GM21367 (cell line): ENCODE results near the gene HID1.
"Not testable (repeated sequence)": the region's sequence is repeated elsewhere in the genome, so short reads cannot be mapped to it uniquely, and the experiment has no call there.

Experiments used
- ATAC-seq: cut with Tn5 transposase; IDR thresholded peaks from one replicate; pipeline ENCODE4 v1.9.1; 2021; ENCODE audit not compliant: unreplicated experiment

Gene HID1

DNA sequence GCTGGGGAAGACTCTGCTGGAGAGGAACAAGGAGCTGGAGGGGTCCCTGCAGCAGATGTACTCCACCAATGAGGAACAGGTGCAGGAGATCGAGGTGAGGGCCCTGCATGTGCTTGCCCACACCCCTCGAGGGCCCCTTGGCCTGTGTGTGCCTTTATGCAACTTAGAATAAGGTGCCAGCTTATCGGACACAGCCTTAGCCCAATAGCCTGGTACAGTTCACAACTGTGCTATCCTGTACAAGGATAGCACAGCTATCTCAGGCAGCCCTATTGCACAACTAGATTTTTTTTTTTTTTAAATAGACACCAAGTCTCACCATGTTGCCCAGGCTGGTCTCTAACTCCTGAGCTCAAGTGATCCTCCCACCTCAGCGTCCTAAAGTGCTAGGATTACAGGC is 27.0 kb upstream of the HID1 start:
- no peak for ATAC-seq

DNA sequence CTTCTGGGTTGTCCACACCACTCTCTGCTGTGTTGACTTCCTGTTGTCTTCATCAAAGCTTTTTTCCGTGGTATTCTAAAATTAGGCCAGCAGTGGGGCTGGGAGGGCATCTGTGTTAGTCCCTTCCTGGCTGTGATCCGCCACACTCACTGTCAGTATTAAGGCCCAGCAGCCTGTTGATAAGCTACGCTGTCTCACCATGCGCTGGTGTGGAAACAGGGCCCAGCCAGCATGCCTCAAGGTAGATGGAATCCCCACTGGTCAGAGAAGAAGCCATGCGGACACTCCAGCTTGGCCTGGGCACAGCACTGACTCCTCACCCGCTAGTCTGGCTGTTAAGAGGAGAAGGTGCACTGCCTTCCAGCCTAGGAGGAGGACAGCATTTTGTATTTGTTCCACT is 26.2 kb upstream of the HID1 start:
- no peak for ATAC-seq

DNA sequence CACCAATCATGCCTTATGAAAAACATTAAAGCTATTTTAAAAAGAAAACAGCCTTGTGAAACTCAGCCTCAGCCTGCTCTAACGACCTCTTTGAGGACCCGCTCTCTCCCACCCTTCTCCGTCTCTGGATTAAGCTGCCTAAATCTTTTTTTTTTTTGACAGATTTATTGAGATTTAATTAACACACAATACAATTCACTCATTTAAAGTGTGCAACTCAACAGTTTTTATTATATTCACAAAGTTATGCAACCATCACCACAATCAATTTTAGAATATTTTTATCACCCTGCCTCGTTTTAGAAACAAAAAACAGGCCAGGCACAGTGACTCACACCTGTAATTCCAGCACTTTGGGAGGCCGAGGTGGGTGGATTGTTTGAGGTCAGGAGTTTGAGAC is 23.3 kb upstream of the HID1 start:
- no peak for ATAC-seq

DNA sequence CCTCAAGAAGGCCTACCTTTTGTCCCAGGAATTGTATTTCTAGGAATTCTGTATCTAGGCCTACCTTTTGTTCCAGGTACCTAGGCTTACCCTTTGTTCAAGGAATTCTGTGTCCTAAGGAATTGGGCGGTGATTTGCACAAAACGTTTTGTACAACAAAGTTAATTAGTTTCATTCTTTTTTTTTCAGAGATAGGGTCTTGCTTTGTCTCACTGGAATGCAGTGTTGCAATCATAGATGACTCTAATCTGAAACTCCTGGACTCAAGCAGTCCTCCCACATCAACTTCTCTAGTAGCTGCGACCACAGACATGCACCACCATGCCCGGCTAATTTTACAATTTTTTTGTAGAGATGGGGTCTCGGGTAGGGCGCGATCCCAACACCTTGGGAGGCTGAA is 21.9 kb upstream of the HID1 start:
- ATAC-seq: no peak

DNA sequence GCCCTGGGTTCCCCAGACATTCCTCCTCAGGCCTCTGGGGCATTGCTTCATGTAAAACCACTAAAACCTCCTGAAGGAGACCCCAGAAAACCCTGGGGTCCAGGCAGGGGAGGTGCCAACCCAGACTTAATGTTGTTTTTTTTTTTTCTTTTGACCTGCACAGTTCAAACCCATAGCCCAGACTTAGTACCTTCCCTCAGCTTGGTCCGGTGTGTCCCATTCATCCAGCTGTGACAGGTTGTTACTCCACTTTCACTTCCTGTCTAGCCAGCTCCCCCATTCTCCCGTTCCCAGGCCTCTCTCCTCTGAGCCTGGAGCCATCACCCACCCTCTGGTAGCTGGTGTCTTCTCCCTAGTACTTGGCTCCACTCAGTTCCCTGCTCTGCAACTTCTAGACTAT is 19.7 kb upstream of the HID1 start:
- ATAC-seq: no peak

DNA sequence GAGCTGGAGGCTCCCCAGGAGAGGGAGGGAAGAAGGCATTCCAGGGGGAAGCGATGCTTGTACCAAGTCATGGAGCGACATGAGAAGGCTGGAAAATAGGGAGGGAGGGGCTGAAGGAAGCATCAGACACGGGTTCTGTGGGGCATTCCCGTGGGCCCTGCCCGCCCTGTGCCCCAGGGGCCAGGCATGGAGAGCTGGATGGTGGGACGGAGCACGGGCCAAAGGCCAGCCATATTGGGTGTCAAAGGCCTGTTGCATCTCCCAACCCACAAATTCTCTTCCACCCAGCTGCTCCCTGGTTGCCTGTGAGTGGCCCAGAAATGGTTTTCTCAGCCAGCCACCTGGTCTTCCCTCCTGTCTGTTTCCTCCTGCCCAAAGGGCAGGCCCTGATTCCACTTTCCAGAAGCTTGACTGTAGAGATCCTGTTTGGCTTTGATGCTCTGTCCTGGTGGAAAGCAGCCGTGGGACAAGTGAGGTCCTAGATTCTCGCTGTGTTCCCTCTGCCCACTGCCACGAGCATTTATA is 18.1 kb upstream of the HID1 start:
- ATAC-seq: no peak

DNA sequence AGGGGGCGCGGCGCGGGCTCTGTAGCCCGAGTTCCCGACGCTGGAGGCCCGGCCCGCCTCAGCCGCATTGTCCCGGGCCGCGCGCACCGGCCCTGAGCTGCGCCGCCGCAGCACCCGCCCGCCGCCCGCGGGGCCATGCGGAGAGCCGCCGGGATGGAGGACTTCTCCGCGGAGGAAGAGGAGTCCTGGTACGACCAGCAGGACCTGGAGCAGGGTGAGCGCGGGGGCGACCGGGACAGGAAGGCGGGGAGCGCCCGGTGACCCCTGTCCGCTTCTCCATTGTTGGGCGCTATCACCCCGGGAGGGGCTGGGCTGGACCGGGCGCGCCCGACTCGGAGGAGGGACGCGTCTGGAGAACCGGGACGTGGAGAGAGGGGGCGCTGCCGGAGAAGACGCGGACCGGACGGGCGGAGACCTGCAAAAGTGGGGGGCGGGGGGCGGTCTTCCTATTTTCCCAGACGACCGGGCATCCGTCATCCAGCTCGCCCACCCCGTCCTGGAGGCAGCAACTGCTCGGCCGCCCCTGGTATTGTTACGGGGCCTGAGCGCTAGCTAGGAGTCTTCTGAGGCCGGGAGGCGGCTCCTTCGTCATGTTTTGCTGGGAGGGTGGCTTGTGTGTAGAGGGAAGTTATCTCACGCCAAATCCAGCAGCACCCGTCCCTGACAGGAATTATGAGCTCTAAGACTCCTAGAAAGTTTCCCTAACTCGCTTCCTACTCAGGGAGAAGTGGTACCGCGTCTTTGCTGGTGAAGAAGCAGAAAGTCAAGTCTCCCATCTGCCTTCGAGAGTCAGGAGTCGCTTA is 15.6 kb upstream of the HID1 start:
- no peak for ATAC-seq

DNA sequence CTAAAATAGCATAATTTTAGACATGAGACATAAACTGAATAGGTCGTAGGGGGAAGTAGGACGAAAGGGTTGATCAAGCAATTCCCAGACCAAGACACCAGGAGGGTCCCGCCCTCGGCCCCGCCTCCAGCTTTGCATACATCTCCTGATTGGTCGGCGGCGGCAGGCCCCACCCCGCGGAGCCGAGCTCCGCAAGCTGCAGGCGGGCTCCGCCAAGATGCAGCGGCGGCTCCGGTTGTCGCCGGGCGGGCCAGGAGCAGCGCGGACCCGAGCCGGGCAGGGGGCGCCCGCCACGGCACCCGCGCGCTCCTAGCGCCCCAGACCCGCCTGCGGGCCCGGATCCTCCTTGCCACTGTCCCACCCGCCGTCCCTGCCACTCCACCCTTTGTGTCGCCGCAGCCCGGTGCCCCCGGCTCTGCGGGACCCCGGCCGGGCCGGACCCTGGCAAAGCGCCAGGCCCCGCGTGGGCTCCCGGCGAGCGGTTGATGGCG is 14.9 kb upstream of the HID1 start, which contains the start of gene CDR2L:
Gene CDR2L, plus strand, starts transcription at position 215 of the 491 bp plus-strand sequence. CDS start 412 bp downstream, outside the sequence.
- peak; percentile 77 for ATAC-seq

DNA sequence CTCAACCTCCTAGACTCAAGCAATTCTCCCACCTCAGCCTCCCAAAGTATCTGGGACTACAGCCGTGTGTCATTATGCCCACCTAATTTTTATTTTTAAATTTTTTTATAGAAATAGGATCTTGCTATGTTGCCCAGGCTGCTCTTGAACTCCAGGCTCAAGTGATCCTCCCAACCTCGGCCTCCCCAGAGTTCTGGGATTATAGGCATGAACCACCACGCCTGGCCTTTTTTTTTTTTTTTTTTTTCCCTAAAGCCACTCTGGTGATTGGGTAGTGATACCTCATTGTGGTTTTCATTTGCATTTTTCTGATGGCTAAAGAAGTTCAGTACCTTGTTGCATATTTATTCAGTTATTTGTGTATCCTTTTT is 13.6 kb upstream of the HID1 start:
- no peak for ATAC-seq

DNA sequence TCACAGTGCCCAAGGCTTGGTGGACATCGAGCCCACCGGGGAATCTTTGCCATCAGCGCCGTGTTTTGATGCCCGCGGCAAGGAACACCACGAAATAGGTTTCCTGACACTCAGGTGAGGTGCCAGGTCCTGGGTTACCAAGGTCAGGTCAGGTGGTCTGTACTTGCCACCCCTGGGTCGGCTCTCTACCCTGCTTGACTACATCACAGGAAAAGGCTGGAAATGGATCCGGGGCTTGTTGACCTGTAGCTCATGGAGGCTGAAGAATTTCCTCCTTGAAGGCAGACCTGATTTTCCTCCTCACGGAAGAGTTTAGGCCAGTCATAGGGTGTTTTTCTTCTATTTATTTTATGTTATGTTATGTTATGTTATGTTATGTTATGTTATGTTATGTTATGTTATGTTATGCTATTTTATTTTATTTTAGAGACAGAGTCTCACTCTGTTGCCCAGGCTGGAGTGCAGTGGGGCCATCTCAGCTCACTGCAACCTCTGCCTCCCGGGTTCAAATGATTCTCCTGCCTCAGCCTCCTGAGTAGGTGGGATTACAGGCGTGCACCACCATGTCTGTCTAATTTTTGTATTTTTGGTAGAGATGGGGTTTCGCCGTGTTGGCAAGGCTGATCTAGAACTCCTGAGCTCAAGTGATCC is 10.2 kb upstream of the HID1 start:
- ATAC-seq: not testable (repeated sequence)

DNA sequence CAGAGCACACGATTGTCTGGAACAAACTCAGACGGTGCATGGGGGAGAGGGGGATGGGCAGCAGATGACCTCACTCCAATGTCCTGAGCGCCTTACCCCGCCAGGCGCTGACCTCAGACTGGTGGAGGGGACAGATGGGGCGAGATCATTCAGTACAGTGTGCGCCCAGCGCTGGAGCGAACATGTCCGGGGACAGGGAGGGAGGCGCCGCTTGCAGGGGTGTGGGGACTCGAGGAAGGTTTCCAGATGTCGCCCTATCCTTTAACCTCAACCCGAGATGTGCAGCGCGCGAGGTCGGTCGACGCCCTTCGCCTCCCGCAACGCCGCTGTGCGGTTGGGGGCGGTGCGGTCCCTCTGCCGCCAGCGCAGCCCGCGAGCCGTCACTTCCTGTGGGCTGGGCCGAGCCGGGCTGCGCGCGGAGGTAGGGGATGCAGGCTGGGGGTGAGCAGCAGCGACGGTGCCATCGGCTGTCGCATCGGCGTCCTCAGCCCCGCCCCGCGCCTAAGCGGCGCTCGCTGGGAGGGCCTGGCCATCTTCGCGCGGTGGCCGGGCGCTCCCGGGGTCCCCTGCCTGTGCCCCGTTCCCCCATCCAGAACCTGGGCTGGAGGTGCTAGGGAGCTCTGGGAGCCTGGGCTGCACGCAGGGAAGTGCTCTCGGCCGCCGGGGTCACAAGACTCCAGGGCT is 9.6 kb upstream of the HID1 start:
- ATAC-seq: no peak

DNA sequence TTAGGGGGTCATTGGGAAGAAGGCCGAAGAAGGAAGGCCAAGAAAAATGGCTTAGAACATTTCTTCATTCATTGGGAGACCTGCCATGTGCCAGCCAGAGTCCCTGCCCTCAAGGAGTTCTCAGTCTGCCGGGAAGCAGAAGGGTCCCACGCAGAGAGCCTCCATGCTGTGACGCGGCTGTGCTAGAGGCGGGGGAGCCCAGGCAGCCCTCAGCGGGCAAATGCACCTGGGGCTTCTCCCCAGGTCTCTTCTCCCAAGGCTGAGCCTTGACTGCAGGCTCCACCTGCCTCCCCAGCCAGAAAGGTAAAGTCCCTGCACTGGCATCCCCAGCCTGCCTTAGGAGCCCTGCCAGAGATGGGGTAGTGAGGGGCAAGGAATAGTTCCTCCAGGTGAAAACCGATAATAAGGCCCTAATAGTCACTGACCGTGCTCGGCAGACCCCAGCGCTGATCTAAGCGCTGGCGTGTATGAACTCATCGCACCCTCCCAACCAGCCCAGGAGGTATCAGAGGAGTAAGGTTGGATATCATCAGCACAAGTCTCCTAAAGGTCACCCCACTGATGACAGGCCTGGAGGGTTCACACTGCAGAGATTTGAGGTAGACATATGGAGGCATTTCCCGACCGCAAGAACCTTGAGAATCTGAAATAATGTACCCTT is 8.9 kb upstream of the HID1 start:
- ATAC-seq: no peak

DNA sequence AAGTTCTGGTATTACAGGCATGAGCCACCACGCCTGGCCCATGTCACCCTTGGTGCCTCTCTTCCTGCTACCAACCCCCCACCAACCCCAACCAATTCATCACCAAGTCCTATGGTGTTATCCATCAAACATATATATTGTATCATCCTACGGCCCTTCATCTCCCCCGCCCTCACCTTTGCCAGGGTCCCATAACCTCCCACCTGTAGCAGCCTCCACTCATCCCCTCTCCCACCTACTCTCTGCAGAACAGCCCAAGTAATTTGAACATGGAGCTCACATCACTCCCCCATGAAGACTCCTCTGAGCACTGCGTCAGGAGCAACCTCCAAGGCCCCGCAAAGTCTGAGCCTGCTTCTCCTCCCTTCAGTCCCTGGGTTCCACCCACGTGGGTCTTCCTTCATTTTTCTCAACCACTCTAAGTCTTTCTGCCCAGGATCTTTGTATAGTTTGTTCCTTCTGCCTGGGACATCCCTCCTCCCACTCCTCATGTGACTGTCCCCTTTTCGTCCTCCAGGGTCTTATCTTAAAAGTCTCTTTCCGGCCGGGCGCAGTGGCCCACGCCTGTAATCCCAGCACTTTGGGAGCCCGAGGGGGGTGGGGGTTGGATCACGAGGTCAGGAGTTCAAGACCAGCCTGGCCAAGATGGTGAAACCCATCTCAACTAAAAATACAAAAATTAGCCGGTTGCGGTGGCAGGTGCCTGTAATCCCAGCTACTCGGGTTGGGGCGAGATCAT is 7.0 kb upstream of the HID1 start:
- ATAC-seq: no peak

DNA sequence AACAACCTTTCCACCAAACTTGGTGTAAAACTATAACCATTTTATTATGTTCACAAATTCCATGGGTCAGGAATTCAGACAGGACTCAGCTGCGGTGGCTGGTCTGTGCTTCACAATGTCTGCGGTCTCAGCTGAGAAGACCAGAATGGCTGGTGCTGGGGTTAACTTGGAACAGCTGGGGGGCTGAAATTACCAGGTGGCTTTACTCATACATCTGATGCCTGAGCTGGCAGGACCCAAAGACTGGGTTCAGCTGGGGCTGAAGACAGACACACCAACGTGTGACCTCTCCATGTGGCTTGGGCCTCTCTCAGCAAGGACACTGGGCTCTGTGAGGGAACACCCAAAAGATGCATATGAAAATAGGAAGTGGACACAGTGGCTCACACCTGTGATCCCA is 5.7 kb upstream of the HID1 start:
- ATAC-seq: no peak

DNA sequence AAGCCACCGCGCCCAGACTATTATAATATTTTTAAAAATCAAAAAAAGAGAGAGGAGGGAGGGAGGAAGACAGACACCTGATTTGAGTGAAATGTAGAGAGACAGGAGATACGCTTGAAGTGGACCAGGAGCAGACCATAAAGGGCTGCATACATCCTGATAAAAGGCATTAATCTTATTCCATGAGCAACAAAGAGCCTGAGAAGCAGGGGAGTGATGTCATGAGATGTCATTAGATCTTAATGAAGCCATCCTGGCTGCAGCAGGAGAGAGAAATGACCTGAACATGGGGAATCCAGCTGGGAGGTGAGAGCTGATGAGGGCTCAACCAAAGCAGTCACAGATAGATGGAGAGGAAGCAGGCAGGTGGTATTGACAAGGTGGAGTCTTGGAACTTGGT is 5.2 kb upstream of the HID1 start:
- no peak for ATAC-seq

DNA sequence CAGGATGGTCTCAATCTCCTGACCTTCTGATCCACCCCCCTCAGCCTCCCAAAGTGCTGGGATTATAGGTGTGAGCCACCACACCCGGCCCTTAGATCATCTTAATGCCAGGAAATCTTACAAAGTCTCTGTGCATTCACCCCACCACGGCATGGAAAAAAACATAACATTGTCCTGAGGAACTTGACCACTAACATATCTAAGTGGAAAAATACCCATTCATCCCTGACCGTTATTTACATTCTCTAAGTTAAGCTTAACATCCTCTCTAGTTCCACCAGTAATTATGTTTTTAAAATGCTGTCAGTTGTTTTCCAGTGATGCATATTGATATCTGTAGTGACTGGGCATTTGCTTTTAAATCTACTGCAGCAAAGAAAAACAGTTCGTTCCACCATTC is 3.4 kb upstream of the HID1 start:
- no peak for ATAC-seq

DNA sequence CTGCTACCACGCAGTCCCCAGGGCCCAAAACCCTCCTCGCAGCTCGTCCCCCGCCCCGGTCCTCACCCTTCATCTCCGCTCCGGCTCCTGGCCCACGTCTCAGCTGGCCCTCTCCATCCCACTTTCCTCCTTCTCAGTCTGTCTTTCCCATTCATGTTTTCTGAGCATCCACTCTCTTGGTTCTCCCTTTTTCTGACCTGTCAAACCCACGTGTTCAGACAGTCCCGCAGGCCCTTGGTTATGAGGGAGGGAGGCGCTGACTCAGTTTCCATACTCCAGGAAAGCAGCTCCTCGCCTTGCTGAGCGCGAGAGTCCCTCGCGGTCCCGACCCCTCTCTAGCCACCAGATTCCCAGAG is 392 bp upstream of the HID1 start:
- ATAC-seq: no peak

DNA sequence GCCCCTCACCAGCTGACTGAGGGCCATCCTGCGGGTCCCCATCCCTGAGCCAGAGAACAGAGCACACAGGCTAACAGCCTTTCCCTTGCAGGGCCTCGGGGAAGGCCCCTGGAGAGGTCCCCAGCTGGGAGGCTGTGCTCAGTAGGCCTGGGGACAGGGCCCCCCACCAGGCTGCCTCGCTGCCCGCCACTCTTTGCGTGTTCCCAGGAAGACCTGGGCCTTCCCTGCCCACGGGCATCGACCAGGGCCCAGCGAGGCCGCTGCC is 785 bp downstream of the HID1 start:
- ATAC-seq: no peak

DNA sequence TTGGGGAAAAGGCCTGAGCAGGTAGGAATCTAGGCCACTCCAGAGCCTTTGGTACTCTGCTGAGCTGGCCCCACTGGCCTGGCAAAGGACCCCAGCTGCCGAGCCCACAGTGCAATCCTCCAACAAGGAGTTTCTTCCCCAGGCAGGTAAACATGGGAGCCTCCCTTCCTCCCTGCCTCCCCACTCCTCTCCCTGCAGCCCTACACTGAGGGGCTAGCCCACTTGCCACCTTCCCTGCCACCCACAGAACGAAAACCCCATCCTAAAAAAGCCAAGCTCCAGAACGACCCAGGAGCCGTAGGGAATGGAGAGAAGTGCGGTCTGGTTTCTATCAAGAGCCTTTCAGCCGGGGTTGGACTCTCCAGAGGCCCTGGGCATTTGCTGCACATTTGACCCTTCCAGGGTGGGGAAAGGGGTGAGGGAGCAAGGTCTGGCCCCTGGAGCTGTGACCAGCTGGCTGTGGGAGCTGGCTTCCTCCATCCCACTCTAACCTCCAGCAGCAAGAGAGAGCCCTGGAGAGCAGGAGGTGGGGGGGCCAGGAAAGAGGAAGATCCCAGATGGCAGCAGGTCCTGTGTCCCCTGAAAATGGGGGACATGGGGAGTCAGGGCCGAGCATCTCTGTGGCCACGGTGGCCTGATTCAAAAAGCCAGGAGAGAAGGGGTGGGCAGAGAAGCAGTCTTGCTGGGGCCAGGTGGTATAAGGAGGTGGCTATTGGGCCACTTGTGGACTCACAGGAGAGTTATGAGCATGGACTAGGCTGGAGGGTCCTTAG is 1.3 kb downstream of the HID1 start:
- ATAC-seq: no peak

DNA sequence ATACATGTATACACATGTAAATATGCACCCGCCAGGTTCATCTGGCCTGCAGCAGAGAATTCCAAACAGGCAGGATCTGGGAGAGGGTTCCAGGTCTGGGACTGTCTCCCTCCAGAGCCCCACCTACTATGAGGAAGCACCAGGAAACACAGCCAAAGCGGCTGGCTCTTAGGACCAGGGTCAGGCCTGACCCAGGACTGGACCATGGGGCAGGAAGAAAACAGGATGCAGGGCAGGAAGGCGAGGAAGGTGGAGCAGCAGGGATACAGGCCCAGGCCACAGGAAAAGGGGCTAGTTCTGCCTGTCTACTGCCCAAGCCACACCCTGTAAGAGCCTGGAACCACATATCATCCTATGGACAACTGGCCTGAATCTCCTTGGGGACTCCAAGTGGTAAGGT is 2.2 kb downstream of the HID1 start:
- ATAC-seq: no peak
